K562 (cell line): ENCODE measurements around the gene SIRT3. TPM values are rescaled to one million over a fixed set of nuclear protein-coding genes. Genes with fewer than 3 reads are reported as not detected.

Experiments used
- BRD4 ChIP-seq: fragments of 200-600 bp; sonication (generic); IDR thresholded peaks from 2 replicates; pipeline ENCODE4 v1.6.1; 2017; ENCODE audit warnings: inconsistent platforms
- DDX20 ChIP-seq: fragments of 450-650 bp; IDR thresholded peaks from 2 replicates; pipeline ENCODE4 v1.6.1; 2016; ENCODE audit warnings: missing genetic modification characterization, low read depth, mild to moderate bottlenecking, missing compliant biosample characterization, moderate library complexity
- E2F3 ChIP-seq: fragments of 250-450 bp; sonication (Bioruptor Pico); IDR thresholded peaks from 2 replicates; pipeline ENCODE4 v1.4.0; 2020; ENCODE audit warnings: mild to moderate bottlenecking
- ETS2 ChIP-seq: IDR thresholded peaks from 2 replicates; pipeline ENCODE4 v1.6.1; 2016; ENCODE audit warnings: borderline replicate concordance, missing genetic modification characterization, mild to moderate bottlenecking, moderate library complexity, missing compliant biosample characterization; ENCODE audit not compliant: poor library complexity, severe bottlenecking
- ETV6 ChIP-seq, 3 experiments: fragments of 150-350 bp in 1 of 3; sonication (generic) in 1 of 3; formaldehyde crosslinking in 1 of 3; IDR thresholded peaks; 2 replicates each; pipeline versions ENCODE4 v1.6.1 to v1.8.0; 2014 to 2022; ENCODE audit warnings: borderline replicate concordance in 2 of 3, low read depth in 2 of 3, antibody characterized with exemption in 1 of 3, low read length in 1 of 3, mild to moderate bottlenecking in 1 of 3, missing genetic modification reagents in 1 of 3
- FIP1L1 ChIP-seq: fragments of 200-400 bp; formaldehyde crosslinking; IDR thresholded peaks from 2 replicates; pipeline ENCODE4 v1.6.1; 2018; ENCODE audit warnings: mild to moderate bottlenecking, low read depth, low read length; ENCODE audit not compliant: poor library complexity, severe bottlenecking
- HSF4 ChIP-seq: fragments of 250-450 bp; sonication (Bioruptor Pico); IDR thresholded peaks from 2 replicates; pipeline ENCODE4 v2.1.2; 2022; ENCODE audit warnings: mild to moderate bottlenecking, moderate library complexity, borderline replicate concordance
- MEF2A ChIP-seq: IDR thresholded peaks from 2 replicates; pipeline ENCODE4 v1.6.1; 2011; ENCODE audit warnings: low read depth, mild to moderate bottlenecking, low read length, moderate library complexity; ENCODE audit not compliant: control insufficient read depth
- MYNN ChIP-seq, 2 experiments: sonication (generic); formaldehyde crosslinking in 1 of 2; IDR thresholded peaks; 2 replicates each; pipeline versions ENCODE4 v1.5.0 to v1.6.1; 2016 to 2020; ENCODE audit warnings: antibody characterized with exemption in 1 of 2, missing genetic modification reagents in 1 of 2
- NCOA2 ChIP-seq, 2 experiments: fragments of 450-650 bp; IDR thresholded peaks; 2 replicates each; pipeline ENCODE4 v1.6.1; 2018; ENCODE audit warnings: mild to moderate bottlenecking in 2 of 2, moderate library complexity in 1 of 2; ENCODE audit not compliant: partially characterized antibody in 2 of 2
- NCOR1 ChIP-seq: fragments of 450-650 bp; IDR thresholded peaks from 2 replicates; pipeline ENCODE4 v1.6.1; 2016; ENCODE audit warnings: mild to moderate bottlenecking, moderate library complexity
- NFXL1 ChIP-seq: fragments of 450-650 bp; formaldehyde crosslinking; IDR thresholded peaks from 2 replicates; pipeline ENCODE4 v1.4.0; 2021; ENCODE audit warnings: mild to moderate bottlenecking
- PBX2 ChIP-seq, 2 experiments: IDR thresholded peaks in 1 of 2; conservative IDR thresholded peaks in 1 of 2; 2 replicates each; pipeline ENCODE4 v1.6.1; 2016; ENCODE audit warnings: low read depth in 2 of 2, mild to moderate bottlenecking in 1 of 2, missing compliant biosample characterization in 1 of 2, missing genetic modification characterization in 1 of 2, moderate library complexity in 1 of 2
- PHTF2 ChIP-seq: fragments of 250-450 bp; sonication (Bioruptor Pico); IDR thresholded peaks from 2 replicates; pipeline ENCODE4 v1.5.0; 2021; ENCODE audit warnings: mild to moderate bottlenecking
- POLR3A ChIP-seq: IDR thresholded peaks from 2 replicates; pipeline ENCODE4 v1.6.1; 2011; ENCODE audit warnings: borderline replicate concordance, mild to moderate bottlenecking, moderate library complexity; ENCODE audit not compliant: insufficient read length, insufficient read depth; ENCODE audit errors: extremely low read depth
- RBFOX2 ChIP-seq: fragments of 200-400 bp; formaldehyde crosslinking; IDR thresholded peaks from 2 replicates; pipeline ENCODE4 v1.6.1; 2017; ENCODE audit warnings: low read depth, mild to moderate bottlenecking, low read length, moderate library complexity
- RBM22 ChIP-seq: fragments of 200-400 bp; formaldehyde crosslinking; IDR thresholded peaks from 2 replicates; pipeline ENCODE4 v1.6.1; 2018; ENCODE audit warnings: low read length, low read depth; ENCODE audit not compliant: poor library complexity, severe bottlenecking
- SMAD1 ChIP-seq: fragments of 150-350 bp; IDR thresholded peaks from 2 replicates; pipeline ENCODE4 v1.6.1; 2014; ENCODE audit warnings: low read length, low read depth; ENCODE audit not compliant: partially characterized antibody
- TARDBP ChIP-seq: fragments of 450-650 bp; IDR thresholded peaks from 2 replicates; pipeline ENCODE4 v1.6.1; 2016
- THRAP3 ChIP-seq: fragments of 450-650 bp; IDR thresholded peaks from 2 replicates; pipeline ENCODE4 v1.6.1; 2016; ENCODE audit warnings: mild to moderate bottlenecking, inconsistent platforms, borderline replicate concordance
- TOE1 ChIP-seq, 2 experiments: fragments of 450-650 bp in 1 of 2; sonication (generic) in 1 of 2; formaldehyde crosslinking in 1 of 2; IDR thresholded peaks; 2 replicates each; pipeline versions ENCODE4 v1.7.1 to v1.8.0; 2016 to 2022; ENCODE audit warnings: borderline replicate concordance in 2 of 2, mild to moderate bottlenecking in 2 of 2, antibody characterized with exemption in 1 of 2, inconsistent platforms in 1 of 2, low read depth in 1 of 2, missing genetic modification reagents in 1 of 2, moderate library complexity in 1 of 2
- XRCC5 ChIP-seq: fragments of 200-400 bp; formaldehyde crosslinking; IDR thresholded peaks from 2 replicates; pipeline ENCODE4 v1.6.1; 2017; ENCODE audit warnings: low read depth, mild to moderate bottlenecking, low read length
- ZFP36 ChIP-seq: fragments of 150-350 bp; IDR thresholded peaks from 2 replicates; pipeline ENCODE4 v1.6.1; 2018; ENCODE audit warnings: low read length, low read depth; ENCODE audit not compliant: partially characterized antibody
- ZNF324 ChIP-seq: fragments of 250-450 bp; sonication (Bioruptor Pico); IDR thresholded peaks from 2 replicates; pipeline ENCODE4 v1.4.0; 2020; ENCODE audit warnings: mild to moderate bottlenecking
- ZNF41 ChIP-seq: fragments of 250-450 bp; sonication (Bioruptor Pico); conservative IDR thresholded peaks from 2 replicates; pipeline ENCODE4 v1.4.0; 2020; ENCODE audit warnings: mild to moderate bottlenecking
- polyA plus RNA-seq, 8 experiments: library from polyadenylated mRNA; depleted of rRNA in 4 of 8; stranded (reverse) in 5 of 8; unstranded in 3 of 8; fragments of >200 nt; fragmentation: Nextera tagmentation in 2 of 8; fragmentation: Illumina TruSeq in 1 of 8; extraction: Ambion mirVana in 2 of 8; extraction: Trizol in 1 of 8; gene quantifications; 2 replicates each; pipeline versions ENCODE4 v1.2.1 to v1.2.3, GENCODE V29; 2011 to 2014; ENCODE audit warnings: inconsistent platforms in 1 of 8, missing spikeins in 1 of 8
- total RNA-seq, 7 experiments: library from RNA; depleted of rRNA in 6 of 7; stranded (reverse); fragments of >200 nt in 6 of 7; fragmentation: Illumina TruSeq in 2 of 7; extraction: Trizol in 2 of 7; gene quantifications; 2 replicates each; pipeline versions ENCODE4 v1.2.1 to v1.2.3, GENCODE V29; 2011 to 2021; ENCODE audit warnings: low replicate concordance in 1 of 7

SIRT3 gene
- total and polyA plus RNA-seq, 9 of the 15 experiments (the other 6 are each of a cell fraction or from before 2014, with no cell fraction given): 1.9 to 27.5 (median 14.5) TPM

GRCh38 chr11:269146-269890, 33.2 kb upstream of the SIRT3 start (continued):
- peak; percentile 92 for TF ChIP-seq TOE1 (IDR thresholded peaks at IDR 0.05; ENCODE audit: borderline replicate concordance)
- TF ChIP-seq TOE1 (CRISPR knock-in tag; IDR thresholded peaks at IDR 0.05; ENCODE audit: borderline replicate concordance, low read depth): no peak
- peak; percentile 79; the same call in 1 of the 2 replicates for TF ChIP-seq BRD4
- TF ChIP-seq RBFOX2: peak; percentile 67
- TF ChIP-seq DDX20 (tag): no peak
- no peak for TF ChIP-seq MYNN (IDR thresholded peaks at IDR 0.05)
- no peak for TF ChIP-seq MYNN (CRISPR knock-in tag; IDR thresholded peaks at IDR 0.05)
- TF ChIP-seq RBM22: no peak
- no peak for TF ChIP-seq THRAP3
- no peak for TF ChIP-seq TARDBP
- TF ChIP-seq ETS2 (tag): no peak
- TF ChIP-seq ZNF41 (CRISPR knock-in tag): no peak
- TF ChIP-seq PBX2 (CRISPR knock-in tag; IDR thresholded peaks at IDR 0.05; ENCODE audit: low read depth): no peak
- peak; percentile 83 for TF ChIP-seq PBX2 (tag; conservative IDR thresholded peaks at IDR 0.05; ENCODE audit: low read depth)
- TF ChIP-seq FIP1L1: no peak
- TF ChIP-seq ZNF324 (CRISPR knock-in tag): no peak
- no peak for TF ChIP-seq XRCC5
- no peak for TF ChIP-seq MEF2A
- no peak for TF ChIP-seq NCOR1
- no peak for TF ChIP-seq SMAD1
- TF ChIP-seq NFXL1 (CRISPR knock-in tag): no peak
- no peak for TF ChIP-seq ZFP36
- TF ChIP-seq POLR3A: no peak
- no peak for TF ChIP-seq PHTF2 (CRISPR knock-in tag)
- no peak for TF ChIP-seq NCOA2 (IDR thresholded peaks at IDR 0.05; ENCODE audit: partially characterized antibody in 2 of 2)
- TF ChIP-seq E2F3 (CRISPR knock-in tag): no peak
- TF ChIP-seq ETV6 (IDR thresholded peaks at IDR 0.05; ENCODE audit: borderline replicate concordance in 1 of 2, low read depth in 2 of 2, low read length in 1 of 2): no peak
- no peak for TF ChIP-seq ETV6 (CRISPR knock-in tag; IDR thresholded peaks at IDR 0.05; ENCODE audit: borderline replicate concordance)
- no peak for TF ChIP-seq HSF4 (CRISPR knock-in tag)
